PFSK-1 (cell line): Measurements from ENCODE around the gene CAMTA1.

Experiments
- POLR2AphosphoS5 ChIP-seq: IDR thresholded peaks from 2 replicates; pipeline ENCODE4 v1.6.1; 2012; ENCODE audit warnings: low read depth, mild to moderate bottlenecking, control low read depth, low read length, moderate library complexity
- SIN3A ChIP-seq: IDR thresholded peaks from 2 replicates; pipeline ENCODE4 v1.6.1; 2012; ENCODE audit warnings: mild to moderate bottlenecking, low read length, moderate library complexity, borderline replicate concordance; ENCODE audit not compliant: insufficient read depth
- TAF1 ChIP-seq: IDR thresholded peaks from 2 replicates; pipeline ENCODE4 v1.6.1; 2012; ENCODE audit warnings: low read length, control low read depth, borderline replicate concordance; ENCODE audit not compliant: insufficient read depth
- TF ChIP-seq, protein P1 (sequence below), 2 experiments: IDR thresholded peaks; 2 replicates each; pipeline versions ENCODE4 v1.6.1 to v1.8.0; 2011 to 2012; ENCODE audit warnings: low read depth in 2 of 2, low read length in 2 of 2, control low read depth in 1 of 2, inconsistent platforms in 1 of 2, mild to moderate bottlenecking in 1 of 2, moderate library complexity in 1 of 2; ENCODE audit not compliant: insufficient read depth in 1 of 2

- TF ChIP-seq POLR2AphosphoS5 (no peak), TAF1 (no peak), SIN3A (no peak)
- TF ChIP-seq, protein P1, sequence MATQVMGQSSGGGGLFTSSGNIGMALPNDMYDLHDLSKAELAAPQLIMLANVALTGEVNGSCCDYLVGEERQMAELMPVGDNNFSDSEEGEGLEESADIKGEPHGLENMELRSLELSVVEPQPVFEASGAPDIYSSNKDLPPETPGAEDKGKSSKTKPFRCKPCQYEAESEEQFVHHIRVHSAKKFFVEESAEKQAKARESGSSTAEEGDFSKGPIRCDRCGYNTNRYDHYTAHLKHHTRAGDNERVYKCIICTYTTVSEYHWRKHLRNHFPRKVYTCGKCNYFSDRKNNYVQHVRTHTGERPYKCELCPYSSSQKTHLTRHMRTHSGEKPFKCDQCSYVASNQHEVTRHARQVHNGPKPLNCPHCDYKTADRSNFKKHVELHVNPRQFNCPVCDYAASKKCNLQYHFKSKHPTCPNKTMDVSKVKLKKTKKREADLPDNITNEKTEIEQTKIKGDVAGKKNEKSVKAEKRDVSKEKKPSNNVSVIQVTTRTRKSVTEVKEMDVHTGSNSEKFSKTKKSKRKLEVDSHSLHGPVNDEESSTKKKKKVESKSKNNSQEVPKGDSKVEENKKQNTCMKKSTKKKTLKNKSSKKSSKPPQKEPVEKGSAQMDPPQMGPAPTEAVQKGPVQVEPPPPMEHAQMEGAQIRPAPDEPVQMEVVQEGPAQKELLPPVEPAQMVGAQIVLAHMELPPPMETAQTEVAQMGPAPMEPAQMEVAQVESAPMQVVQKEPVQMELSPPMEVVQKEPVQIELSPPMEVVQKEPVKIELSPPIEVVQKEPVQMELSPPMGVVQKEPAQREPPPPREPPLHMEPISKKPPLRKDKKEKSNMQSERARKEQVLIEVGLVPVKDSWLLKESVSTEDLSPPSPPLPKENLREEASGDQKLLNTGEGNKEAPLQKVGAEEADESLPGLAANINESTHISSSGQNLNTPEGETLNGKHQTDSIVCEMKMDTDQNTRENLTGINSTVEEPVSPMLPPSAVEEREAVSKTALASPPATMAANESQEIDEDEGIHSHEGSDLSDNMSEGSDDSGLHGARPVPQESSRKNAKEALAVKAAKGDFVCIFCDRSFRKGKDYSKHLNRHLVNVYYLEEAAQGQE (IDR thresholded peaks at IDR 0.05; ENCODE audit: insufficient read depth in 1 of 2, low read depth in 2 of 2, low read length in 2 of 2), result no peak
These were observed 884.5 kb downstream of the CAMTA1 start for GRCh38 chr1:7669559-7670311.
